ENCODE results near the gene ASB1. TPM values are rescaled to one million over a fixed set of nuclear protein-coding genes. Genes with fewer than 3 reads are reported as not detected.

ASB1 gene
- total RNA-seq, 1 experiment from 2014 or later: 46.0 TPM

DNA sequence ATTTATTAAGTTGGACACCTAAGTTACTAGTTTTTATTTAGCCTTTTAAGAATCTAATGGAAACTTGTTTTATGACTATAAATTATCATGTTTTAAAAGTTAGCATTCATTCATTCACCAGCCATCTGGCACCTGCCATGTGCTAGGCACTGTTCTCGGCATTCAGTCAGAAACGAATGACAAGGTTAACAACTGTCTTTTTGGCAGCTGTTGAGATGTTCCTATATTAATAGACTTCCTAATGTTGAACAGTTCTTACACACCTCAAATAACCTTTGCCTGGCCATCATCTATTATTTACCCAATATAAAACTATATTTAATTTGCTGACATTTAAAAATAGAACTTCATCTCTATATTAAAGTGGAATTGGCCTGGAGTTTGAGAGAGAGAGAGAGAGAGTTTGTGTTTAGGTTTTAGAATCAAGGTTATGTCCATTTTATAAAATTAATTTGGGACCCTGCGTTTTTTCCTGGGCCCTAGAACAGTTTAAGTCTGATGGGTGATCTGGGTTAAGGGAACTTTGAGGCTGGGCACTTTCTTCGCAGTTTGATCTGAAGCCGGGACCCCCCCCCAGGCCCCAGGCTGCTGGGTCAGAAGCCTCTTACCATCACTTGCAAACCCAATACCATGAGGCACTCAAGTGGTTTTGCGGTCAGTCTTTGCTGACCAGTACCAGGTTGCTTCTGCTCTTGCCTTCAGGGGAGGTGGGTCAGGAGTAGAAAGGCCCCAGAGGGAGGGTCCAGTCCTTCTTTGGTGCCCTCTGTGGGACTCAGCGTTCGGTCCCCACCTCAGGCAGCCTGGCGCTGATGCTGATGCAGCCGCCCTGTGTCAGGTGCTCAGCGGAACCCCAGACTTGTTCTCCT is 48.3 kb upstream of the ASB1 start:
- no peak for DNase-seq
- Histone ChIP-seq H2AK5ac (ENCODE audit: insufficient read length, low read length) (no peak overlapping the region), H3K14ac (ENCODE audit: insufficient read depth, low read length) (no peak overlapping the region), H3K4me2 (ENCODE audit: insufficient read depth, insufficient read length, low read length) (no peak overlapping the region), H3K23me2 (ENCODE audit: insufficient read length, low read depth, low read length, poor library complexity, severe bottlenecking) (peaks cover 4% of the 10 kb centered on the region), H3K27ac (ENCODE audit: insufficient read length, low read depth, low read length) (no peak overlapping the region), H2BK120ac (ENCODE audit: low read depth, low read length, poor library complexity, severe bottlenecking) (no peak overlapping the region), H4K20me1 (ENCODE audit: control insufficient read depth, insufficient read depth, insufficient read length) (no peaks in the 10 kb centered on the region), H3K4me1 (ENCODE audit: insufficient read depth, low read length) (peaks cover 8% of the 10 kb centered on the region; the same call in 1 of the 2 replicates), H2BK15ac (ENCODE audit: low read depth, low read length) (no peak overlapping the region), H3T11ph (ENCODE audit: low read length) (no peak overlapping the region), H4K91ac (ENCODE audit: insufficient read length, low read depth, low read length) (no peak overlapping the region), H2BK20ac (ENCODE audit: low read depth, low read length, poor library complexity, severe bottlenecking) (no peak overlapping the region), H3K56ac (ENCODE audit: insufficient read length, low read depth, low read length) (no peak overlapping the region), H3K27me3 (ENCODE audit: insufficient read depth, low read length) (no peaks in the 10 kb centered on the region), H3K79me2 (ENCODE audit: insufficient read depth, low read length) (no peaks in the 10 kb centered on the region), H3K9me3 (ENCODE audit: control insufficient read depth, low read depth, low read length) (no peaks in the 10 kb centered on the region), H2BK12ac (ENCODE audit: insufficient read length, low read depth, low read length) (no peak overlapping the region), H3K79me1 (ENCODE audit: insufficient read depth, low read depth, low read length, poor library complexity, severe bottlenecking) (no peaks in the 10 kb centered on the region), H2AFZ (ENCODE audit: low read length) (no peak overlapping the region), H3K23ac (ENCODE audit: insufficient read length, low read depth, low read length) (no peak overlapping the region), H4K5ac (ENCODE audit: insufficient read length, low read depth, low read length) (no peak overlapping the region), H3K4ac (ENCODE audit: low read depth, low read length) (no peak overlapping the region), H3K18ac (ENCODE audit: insufficient read length, low read depth, low read length) (no peak overlapping the region), H4K8ac (replicated peaks; ENCODE audit: insufficient read length, low read depth, low read length) (no peak overlapping the region), H2BK5ac (ENCODE audit: insufficient read length, low read length) (no peak overlapping the region), H3K9ac (ENCODE audit: extremely low read depth, insufficient read length, low read length) (no peak overlapping the region)
- Mint-ChIP-seq H3K4me1 (peaks cover 12 to 27% of the 10 kb centered on the region in 2 experiments), H3K36me3 (ENCODE audit: insufficient read depth in 1 of 3, low read depth in 3 of 3) (peaks cover 9 to 18% (median 17%) of the 10 kb centered on the region in 3 experiments; a peak in 6 of 7 replicates), H3K27ac (peak overlapping the region in 1 of 3 experiments; percentile 78; a peak in 1 of 7 replicates), H3K4me3 (no peak overlapping the region), H3K9me3 (peaks cover 0 to under 1% of the 10 kb centered on the region in 2 experiments; a peak in 2 of 5 replicates), H3K27me3 (ENCODE audit: low read depth) (no peaks in the 10 kb centered on the region)
- TF ChIP-seq, protein P1, sequence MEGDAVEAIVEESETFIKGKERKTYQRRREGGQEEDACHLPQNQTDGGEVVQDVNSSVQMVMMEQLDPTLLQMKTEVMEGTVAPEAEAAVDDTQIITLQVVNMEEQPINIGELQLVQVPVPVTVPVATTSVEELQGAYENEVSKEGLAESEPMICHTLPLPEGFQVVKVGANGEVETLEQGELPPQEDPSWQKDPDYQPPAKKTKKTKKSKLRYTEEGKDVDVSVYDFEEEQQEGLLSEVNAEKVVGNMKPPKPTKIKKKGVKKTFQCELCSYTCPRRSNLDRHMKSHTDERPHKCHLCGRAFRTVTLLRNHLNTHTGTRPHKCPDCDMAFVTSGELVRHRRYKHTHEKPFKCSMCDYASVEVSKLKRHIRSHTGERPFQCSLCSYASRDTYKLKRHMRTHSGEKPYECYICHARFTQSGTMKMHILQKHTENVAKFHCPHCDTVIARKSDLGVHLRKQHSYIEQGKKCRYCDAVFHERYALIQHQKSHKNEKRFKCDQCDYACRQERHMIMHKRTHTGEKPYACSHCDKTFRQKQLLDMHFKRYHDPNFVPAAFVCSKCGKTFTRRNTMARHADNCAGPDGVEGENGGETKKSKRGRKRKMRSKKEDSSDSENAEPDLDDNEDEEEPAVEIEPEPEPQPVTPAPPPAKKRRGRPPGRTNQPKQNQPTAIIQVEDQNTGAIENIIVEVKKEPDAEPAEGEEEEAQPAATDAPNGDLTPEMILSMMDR (conservative IDR thresholded peaks at IDR 0.05): no peak
- no CpG with 5 or more reads among the region's 11 CpGs for WGBS (ENCODE audit: extremely low coverage, insufficient read length, low lambda C conversion rate)
